NCI-H82 (cell line): ENCODE data around the gene NHSL2.

ENCODE experiments used
- DNase-seq: peaks from one replicate; lab custom pipeline; 2025; lab: John Stamatoyannopoulos, UW

The NHSL2 gene

DNA sequence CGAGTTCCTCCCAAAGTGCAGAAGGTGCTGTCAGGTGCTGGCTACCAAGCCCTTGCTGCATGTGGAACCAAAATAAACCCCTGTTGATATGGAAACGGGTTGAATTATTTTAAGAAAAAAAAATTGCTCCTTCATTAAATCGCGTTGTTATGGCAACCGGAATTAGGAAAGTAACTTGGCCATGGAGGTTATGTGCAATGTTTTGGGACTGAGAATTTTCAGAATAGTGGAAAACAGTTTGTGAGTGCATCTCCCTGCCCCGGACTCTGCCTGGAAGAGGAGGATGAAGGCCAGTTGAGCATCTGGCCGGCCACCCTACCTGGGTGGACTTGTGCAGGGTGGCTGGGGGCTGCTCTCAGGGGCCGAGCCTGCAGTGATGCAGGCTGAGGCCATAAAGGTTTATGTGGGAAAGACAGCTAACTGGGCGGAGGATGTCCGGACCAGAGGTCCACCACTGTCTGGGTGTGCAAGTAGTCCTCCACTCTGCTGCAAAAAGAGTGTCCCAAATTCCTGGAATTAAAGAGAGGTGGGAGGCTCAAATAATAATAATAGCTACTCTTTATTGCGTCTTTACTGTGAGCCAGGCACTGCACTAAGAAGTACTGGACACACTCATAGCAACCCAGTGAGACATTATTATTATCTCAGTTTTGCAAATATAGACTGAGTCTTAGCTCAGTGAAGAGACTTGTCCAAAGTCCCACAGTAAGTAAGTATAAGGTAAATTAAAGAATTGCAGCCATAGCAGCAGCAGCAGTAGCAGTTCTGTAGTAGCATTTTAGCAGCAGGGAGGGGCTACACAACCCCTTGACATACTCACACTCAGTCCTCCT lies 200.4 kb downstream of the NHSL2 start:
- DNase-seq: no peak

DNA sequence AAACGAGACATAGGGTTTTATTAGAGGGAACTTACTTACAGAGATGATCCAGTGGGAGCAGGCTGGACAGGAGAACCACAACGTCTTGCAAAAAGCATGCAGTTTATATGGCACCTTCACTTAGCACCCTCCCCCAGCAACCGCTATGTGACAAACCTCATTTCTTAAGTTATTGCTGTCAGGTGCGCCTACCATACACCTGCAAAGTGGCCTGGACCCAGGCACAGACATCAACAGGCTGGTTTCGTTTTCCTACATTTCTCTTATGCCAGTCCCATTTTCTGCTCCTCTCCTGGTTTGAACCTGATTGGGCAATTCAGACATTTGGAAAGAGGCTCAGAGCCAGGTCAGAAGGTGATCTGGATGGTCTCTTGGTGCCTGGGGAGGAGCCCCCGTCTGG lies 202.8 kb downstream of the NHSL2 start:
- no peak for DNase-seq

DNA sequence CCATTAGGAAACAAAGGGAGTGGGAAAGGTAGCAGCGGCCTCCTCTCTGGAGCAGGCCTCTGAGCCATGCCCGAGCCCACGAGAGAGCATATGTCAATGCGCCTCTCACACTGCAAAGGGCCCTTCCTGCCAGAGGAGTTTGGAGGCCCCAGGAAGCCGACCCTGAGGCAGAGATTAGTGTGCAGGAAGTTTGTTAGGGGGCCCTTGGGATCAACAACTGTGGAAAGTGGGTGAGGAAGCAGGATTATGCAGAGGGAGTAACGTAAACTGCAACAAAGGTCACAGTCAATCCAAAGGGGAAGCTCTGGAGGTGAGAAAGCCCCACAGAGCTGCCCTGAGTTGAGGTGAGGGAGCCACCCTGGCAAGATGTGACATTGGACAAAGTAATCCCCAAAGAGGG lies 203.7 kb downstream of the NHSL2 start:
- DNase-seq: peak; percentile 83

DNA sequence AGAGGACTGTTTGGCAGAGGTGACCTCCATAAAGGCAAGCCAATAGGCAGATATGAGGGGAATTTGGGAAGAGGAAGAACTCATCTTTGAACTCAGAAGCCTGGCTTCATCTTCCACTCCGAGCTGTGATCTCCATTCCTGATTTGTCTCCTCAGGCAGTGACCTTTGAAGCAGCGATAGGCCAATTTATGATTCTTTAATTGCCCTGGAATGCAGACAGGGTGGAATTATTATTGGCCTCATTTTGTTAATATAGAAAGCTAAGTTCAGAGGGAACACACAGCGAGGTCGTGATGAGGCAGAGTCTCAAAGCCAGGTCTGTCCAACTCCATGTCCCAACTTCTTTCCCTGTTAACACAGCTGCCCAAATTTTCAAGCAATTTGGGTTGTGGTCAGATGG lies 204.2 kb downstream of the NHSL2 start:
- DNase-seq: no peak

DNA sequence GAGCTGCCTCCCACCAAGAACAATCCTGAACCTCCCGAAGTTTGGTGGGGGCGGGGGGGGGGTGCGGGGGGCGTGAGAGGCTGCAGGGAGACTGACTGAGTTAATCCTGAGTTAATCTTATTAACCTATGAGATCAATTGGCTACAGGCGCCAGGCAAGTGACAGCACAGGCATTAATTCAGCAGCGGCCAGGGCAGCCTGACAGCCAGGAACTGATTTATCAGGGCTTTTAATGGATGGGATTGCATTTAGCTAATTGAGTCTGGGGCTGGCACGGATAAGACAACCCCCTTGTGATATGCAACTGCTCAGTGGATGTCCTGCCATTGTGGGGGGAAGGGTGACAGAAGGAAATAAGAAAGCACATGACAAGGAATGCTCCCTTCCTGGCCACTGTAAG lies 204.7 kb downstream of the NHSL2 start:
- peak; percentile 99 for DNase-seq

DNA sequence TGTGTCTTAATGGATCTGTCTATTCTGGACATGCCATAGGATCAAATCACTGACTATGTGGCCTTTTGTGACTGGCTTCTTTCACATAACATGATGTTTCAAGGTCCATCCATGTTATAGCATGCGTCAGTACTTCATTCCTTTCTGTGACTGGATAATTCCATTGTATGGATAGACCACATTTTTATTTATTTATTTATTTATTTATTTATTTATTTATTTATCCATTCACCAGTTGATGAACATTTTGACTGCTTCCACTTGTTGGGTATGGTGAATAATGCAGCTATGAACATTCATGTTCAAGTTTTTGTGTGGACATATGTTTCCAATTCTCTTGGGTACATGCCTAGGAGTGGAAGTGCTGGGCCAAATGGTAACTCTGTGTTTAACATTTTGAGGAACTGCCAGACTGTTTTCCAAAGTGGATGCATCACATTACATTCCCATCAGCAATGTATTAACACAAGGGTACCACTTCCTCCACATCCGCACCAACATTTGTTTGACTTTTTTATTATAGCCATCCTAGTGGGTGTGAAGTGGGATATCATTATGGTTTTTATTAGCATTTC lies 207.1 kb downstream of the NHSL2 start:
- no peak for DNase-seq

DNA sequence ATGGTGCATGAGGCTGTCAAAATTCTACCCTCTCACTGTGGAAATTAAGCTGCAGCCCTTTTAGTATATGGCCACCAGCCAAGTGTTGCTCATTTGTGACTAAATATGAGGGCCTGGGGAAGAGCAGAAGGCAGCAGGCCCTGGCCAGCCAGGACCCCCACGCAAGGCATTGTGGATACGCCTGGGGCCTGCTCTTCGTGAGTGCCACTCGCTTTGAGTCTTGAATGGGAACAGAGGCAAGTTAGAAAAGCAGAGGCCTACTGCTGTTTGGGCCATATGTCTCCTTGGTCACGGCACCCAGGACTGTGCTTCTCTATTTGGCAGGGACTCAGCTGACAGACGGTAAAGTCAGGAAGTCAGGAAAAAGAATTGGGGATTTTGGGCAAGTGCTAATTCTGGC lies 210.2 kb downstream of the NHSL2 start:
- no peak for DNase-seq

DNA sequence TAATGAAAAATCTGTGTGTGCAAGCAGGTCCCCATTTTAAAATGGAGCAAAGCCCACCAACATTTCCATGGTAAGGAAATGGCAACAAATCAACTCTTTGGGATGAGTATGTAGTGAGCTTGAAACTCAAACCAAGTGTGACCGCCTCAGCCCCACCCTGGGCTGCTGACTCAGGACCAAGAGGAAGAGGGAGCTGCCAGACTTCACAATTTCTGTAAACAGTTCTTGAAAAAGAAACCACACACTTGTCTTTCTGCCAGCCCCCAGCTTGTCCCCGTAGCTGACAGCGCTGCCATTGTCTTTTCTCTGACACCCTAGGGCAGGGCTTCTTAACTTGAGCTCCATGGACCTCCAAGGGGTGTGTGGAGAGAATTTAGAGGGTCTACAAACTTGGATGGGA lies 210.7 kb downstream of the NHSL2 start:
- DNase-seq: no peak

DNA sequence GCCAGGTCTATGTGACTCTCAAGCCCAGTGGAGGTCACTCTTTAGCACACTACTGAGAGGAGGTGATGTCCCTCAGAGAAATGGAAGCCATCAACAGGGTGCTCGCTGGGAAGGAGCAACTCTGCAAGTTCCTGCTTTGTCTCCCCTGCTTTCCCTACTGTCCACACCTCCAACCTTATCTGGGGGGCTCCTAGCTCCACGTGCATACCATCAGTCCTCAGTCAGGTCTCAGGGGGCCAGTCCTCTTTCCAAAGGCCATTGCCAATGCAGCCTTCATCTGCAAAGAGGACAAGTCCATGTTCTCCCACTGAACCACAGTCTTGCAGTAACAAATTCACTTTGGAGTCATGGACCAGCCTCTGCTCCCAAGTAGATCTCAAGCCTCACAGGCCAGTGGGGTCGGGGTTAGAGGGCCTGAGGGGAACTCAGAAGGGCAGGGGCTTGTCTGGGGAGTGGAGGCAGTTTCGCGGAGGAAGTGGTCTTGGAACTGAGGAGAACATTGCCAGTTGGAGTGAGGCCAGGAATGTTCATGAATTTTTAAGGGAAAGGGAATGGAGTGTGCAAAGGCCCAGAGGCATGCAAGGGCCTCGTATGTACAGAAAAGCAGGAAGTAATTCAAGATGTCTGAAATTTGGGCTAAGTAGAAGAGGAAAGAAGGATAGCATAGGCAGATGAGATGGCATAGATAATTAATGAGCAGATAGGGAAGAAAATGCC lies 212.1 kb downstream of the NHSL2 start:
- no peak for DNase-seq

DNA sequence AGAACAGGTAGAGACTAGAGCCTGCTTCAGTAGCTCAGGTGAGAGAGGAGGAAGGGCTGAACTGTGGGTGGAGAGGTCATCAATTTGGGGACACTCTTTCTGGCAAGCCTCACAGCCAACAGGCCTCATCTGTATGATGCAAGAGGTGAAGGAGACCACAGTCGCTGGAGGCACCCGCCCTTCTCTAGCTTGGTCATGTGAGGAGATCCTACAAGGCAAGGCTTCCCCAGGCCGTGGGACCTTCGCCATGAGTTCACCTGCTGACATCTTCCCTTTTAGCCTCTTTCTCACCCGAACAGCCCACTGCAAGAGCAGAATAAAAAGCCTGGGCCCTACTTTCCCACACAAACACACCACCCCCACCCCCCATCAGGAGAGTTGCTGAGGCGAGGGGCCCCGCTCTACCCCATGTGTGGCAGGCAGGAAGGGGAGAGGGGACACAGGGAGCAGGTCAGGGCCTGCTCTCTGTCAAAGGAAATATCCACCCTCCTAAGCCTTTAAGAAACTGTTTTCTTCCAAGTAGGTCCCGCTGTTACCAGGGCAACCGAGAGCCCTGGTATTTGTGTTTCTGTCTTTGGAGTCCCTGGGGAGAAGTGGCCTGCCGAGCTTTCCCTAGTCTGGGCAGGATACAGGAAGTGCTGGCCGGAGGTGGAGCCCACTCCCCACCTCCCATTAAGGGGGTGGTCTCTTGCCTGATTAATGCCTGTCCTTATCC lies 213.0 kb downstream of the NHSL2 start:
- peak; percentile 64 for DNase-seq

DNA sequence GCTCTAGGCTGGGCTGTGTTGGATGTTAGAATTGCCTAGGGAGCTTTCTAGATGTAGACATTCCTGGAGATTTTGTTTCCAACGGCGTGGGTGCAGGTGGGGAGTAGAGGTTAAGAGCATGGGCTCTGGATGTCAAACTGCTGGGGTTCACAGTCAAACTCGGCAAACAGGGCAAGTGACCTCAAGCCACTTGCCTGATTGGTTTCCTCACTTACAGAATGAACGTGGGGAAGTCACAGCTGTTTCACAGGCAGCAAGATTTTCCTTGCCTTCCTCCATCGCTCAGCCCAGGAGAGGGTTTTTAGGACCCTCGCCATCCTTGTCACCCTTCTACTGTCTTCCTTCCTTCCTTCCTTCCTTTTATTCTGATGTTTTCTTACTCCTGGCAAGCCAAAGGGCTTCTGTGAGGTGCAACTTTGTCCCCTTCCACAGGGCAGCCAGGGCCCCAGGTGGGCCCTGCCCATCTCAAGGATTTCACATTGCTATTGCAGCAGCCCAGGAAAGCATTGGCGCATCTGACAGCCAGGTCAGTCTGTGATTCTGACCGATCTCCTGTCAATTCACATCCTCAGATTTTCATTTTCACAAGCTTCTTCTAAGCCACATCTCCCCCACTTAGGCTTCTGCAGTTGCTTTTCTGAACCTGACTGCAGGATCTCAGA lies 214.0 kb downstream of the NHSL2 start:
- DNase-seq: no peak

DNA sequence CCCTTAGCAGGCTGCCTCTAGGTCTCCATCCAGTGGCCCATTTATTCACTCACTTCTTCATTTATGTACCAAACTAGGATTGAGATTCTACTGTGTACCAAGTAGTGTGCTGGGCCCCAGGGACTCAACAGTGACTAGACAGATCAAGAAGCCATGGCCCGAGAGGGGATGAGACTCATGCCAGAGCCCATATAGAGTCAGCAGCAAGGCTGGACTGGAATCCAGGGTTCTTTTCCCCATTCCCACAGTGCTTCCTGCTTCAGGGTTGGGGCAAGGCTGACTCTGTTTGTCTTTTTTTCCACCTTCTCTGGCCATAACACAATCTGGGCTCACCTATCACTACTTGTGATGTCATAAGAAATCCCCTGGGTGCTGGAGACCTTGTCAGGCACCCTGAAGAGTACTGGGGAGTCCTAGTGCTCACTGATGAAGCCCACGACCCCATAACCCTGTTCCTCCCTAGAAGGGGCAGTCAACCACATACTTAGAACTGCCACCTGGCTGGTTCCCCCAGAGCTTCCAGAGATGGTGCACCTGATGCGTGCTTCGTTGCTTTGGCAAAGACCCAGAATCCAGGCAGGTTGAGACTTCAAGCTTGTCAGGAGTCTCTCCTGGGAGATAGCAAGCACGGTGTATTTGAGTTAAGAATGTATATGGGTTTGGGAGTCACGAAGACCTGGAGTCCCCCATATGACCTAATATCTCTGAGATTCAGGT lies 214.8 kb downstream of the NHSL2 start:
- DNase-seq: no peak

DNA sequence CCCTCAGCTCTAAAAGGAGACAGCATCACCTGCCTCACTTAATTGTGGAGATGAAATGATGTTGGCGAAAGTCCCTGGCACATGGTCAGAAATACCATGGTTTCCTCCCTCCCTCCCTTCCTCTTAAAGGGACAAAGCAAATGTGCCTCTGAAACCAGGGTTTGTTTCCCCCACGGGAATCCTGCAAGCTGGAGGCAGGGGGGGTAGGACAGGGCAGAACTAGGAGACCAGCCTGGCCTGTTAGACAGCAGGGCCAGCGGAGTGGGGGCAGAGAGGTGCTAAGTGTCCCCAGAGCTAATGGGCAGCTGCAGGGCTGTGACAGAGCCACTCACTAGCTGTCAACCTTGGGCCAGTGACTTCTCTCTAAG lies 215.4 kb downstream of the NHSL2 start:
- DNase-seq: no peak

DNA sequence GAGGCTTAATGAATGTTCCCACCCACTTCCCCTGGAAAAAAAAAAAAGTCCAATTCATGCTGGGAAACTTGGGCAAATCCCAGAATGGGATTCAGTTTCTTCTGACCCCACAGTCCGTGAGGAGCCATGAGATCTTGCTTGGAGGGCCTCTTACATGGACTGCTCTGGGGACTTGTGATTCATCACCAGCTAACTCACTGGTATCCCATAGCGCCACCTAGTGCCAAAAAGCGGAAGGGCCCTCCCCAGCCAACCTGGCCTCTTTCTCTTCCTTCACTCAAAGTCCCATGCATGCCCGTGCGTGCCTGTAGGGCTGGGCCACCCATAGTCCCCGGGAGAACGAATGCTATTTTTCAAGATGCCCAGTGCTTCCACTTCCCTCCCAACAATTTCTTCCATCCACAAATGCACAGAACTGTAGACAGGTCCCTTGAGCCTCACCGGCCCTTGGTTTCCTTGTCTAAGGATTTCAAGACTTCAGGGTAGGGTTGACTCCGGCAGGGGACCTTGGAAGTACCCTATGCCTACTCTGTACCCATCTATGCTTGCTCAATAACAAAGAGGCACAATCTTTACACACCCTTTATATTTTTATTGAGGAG lies 216.0 kb downstream of the NHSL2 start:
- DNase-seq: peak; percentile 93

DNA sequence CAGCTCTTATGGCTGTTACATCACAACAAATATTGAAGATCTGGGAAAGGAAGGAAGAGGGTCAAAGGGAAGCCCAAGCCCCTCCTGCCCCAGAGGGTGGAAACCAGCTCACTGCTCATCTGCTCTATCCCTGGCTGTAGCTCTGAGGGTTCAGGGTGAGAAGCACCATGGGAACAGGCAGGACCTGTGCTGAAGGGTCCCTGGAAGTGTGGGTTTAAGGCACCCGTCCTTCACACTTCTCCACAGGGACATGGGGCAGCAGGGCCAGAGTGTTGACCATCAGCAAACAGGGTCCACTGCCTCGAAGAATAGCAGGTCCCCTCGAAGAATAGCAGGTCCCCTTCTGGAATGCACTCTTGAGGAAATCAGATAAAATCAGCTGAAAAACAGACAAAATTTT lies 216.7 kb downstream of the NHSL2 start:
- DNase-seq: no peak

DNA sequence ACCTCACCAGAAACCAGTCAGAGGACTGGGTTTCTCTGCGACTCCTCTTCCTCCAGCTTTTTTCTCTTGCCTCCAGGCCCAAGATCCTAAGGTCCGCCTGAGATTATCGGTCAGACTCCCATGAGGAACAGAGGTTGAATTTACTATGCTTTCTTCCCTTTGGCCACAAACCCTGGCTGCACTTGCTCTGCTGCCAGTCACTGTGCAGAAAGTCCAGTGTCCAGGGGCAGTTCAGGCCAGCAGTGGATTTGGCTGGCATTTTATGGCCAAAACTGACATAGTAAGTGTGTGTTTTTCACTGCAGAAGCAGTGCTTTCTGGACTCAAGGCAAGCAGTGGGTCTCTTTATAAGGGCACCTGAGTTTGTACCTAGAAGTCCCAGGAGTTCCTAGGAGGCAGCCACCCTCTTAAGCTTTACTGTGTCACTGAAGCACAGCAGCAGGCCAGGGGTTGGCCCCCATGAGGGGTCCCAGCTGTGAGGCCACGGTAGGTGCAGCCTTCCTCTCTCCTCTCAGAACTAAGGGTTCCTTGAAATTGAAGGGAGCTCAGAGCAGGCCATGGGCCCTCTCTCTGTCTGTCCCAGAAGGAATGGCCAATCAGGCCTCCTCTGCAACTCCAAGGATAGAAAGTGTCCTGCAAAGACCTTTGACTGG lies 217.7 kb downstream of the NHSL2 start:
- DNase-seq: no peak

DNA sequence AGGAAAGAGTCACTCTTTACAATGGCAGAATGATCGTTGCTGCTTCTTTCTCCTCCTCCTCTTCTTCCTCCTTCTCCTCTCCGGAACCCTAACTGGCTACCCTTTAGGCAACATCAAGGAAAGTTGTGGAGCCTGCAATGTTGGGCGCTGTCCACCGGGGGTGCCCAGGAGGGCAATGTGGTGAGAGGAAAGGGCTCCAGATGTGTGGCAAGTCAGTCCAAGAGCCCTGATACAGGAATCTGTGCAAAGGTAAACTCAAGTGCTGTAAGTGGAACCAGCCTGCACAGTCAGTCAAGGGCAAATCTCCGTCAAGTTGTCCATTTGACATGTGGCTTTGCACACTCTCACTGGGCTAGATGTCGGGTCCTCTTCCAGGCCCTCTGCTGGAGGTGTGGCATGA lies 218.2 kb downstream of the NHSL2 start:
- DNase-seq: peak; percentile 47

DNA sequence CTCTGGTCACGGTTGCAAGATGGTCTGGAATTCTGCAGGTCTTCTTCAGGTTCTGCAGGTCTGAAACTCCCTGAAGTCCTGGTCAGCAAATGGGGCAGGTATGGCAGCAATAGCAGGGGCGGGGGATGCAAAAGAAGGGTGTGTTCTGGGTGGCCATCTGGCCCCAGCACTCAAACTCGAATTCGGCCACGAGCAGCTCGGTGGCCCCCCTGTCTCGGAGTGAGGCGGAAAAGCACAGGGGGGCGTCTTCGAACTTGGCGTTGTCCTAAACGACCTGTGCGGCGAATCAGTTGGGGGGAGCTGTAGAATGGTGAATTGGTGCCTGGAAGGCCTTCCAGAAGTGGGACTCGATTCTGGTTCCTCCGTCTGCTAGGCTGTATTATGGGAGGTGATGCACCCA lies 219.0 kb downstream of the NHSL2 start:
- no peak for DNase-seq

DNA sequence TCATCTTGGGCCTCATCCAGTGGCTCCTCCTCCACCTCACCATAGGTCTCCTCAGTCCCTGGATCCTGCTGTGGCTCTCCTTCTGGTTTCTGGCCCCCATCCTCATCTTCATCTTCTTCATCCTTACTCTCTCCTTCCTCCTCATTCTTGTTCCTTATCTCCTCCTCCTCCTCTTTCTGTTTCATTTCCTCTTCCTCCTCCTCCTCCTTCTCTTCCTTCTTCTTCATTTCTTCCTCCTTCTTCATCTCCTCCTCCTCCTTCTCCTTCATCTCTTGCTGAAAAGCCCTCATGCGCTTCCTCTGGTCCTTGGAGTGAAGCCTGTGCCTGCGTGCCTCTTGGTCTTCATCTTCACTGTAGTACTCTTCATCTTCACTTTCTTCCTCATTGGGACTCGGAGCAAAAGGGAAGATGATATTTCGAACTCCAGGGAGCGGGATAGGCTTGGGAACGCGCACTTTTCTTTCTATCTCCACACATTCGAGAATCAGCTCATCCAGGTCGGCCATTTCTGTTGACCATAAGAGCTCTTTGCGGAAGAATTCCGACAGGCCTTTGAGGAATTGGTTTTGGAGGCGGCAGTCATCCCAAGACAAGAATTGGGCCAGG lies 219.6 kb downstream of the NHSL2 start:
- no peak for DNase-seq

DNA sequence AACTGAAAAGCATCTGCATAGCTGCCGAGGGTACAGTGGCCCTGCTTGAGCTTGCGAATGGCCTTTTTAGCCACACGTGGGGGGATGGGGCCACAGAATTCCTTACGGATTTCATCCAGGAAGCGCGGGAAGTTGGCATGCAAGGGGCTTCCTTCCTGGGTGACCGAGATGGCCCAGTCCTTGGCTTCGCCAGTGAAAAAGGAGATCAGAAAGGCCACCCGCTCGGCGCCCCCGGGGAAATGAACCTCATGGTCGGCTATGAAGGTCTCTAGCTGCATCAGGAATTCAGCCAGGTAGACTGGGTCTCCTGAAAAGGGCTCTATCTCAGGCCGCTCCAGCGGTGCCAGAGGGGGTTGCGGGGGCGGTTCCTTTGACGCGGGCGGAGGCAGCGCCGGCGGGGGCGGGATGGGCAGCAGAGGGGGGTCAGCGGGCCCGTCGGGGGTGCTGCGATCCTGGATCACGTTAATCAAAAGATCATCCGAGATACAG lies 220.2 kb downstream of the NHSL2 start:
- DNase-seq: no peak
